Activated CD4-positive, CD25-positive, alpha-beta regulatory T cell treated with anti-CD3 and anti-CD28 coated beads, Interleukin-2, amount 50 U/mL, for 24 hours (primary cell): ENCODE results near the gene DDX6.
"Not testable (repeated sequence)": the region's sequence is repeated elsewhere in the genome, so short reads cannot be mapped to it uniquely, and the experiment has no call there.

Source experiments
- ATAC-seq, 2 donors: fragments of 150-1000 bp; cut with Tn5 transposase; one replicate each; pipeline ENCODE4 v1.10.0; 2021; ENCODE audit warnings: mild to moderate bottlenecking in 1 of 2, moderate library complexity in 1 of 2

The DDX6 gene

GRCh38 chr11:118790357-118791110, 430 bp downstream of the DDX6 start:
- ATAC-seq: peak; percentile 12 to 27

DNA sequence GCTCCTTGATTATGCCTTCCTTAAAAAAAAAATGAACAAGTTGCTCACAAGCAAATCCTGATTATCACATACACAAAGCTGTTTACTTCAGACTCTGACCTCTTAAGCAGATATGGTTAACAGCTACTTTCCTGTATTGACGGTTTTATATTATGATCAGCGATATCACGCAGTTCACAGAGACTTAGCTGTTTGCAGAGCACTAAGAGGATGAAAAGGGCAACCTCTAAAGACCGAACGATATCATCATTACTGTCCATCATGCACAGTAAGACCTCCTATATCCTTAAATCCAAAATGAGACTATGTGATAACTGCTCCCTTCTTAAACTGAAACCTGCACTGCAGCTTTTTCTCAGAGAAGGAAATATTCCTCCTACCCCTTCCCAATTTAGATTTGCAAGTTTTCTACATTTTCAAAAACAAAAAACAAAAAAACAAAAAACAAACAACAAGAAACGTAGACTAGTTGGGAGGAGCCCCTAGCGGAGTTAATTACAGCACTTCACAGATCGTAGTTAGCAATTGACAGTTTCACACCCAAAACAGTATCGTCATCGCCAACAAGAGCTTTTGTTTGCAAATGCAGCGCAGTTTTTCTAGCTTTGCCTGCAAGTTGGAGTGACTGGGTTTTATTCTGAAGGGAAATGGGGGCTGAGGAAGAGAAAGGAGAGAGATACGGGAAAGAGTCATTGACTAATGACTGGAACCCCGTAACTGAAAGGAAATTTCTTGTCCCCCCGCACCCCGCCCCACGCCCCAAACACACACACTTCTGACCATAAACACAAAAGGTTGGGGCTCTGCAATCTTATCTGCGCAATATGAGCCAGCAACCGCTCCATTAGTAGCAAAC, 1.2 kb downstream of the DDX6 start:
- no peak for ATAC-seq

DNA sequence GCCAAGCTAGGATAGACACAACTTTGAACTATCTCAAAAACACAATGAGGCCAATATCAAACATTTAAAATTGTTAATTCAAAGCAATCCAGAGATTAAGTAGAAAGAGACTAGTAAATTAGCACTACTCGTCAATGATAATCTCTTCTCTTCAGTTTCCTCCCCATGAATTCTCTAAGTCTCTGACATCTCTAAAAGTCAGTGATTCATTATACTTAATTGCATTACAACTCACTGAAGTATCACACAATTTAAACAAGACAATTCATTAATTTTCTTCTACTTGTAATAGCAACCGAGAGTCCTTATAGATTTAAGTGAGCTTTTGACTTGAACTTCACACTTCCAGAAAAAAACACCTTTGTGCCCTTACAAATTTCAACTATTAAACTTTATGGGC, 4.3 kb downstream of the DDX6 start:
- no peak for ATAC-seq

DNA sequence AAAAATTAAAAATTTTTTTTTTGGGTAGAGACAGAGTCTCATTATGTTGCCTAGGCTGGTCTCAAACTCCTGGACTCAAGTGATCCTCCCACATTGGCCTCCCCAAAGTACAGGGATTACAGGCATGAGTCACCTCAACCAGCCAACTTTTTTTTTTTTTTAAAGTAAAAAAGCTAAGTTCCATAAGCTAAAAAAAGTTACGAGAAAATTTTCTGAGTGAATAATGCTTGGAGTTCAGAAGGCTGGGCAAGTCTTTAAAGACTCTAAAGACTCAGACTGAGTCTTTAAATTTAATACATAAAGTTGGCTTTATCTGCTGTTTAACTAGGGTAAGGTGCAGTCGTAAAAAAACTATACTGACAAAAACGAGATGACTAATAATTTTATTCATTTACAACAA, 5.6 kb downstream of the DDX6 start:
- peak; percentile 9 to 18 for ATAC-seq

- peak; percentile 22 to 25 for ATAC-seq
Observed at GRCh38 chr11:118783724-118784495, 7.1 kb downstream of the DDX6 start.

GRCh38 chr11:118783324-118783723, 7.6 kb downstream of the DDX6 start:
- ATAC-seq: not testable (repeated sequence)

DNA sequence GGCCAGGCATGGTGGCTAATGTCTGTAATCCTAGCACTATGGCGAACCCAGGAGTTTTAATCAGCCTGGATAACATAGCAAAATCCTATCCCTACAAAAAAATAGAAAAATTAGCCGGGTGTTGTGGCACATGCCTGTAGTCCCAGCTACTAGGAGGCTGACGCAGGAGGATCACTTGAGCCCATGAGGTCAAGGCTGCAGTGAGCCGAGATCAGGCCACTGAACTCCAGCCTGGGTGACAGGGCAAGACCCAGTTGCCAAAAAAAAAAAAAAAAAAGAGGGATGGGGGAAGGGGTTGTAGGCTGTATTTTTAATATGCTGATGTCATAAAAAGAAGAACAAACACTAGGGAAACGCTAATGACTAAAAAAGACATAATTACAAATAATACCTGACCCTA, 12.1 kb downstream of the DDX6 start:
- no peak for ATAC-seq

- ATAC-seq: no peak
Observed at GRCh38 chr11:118774032-118774431, 16.9 kb downstream of the DDX6 start.

DNA sequence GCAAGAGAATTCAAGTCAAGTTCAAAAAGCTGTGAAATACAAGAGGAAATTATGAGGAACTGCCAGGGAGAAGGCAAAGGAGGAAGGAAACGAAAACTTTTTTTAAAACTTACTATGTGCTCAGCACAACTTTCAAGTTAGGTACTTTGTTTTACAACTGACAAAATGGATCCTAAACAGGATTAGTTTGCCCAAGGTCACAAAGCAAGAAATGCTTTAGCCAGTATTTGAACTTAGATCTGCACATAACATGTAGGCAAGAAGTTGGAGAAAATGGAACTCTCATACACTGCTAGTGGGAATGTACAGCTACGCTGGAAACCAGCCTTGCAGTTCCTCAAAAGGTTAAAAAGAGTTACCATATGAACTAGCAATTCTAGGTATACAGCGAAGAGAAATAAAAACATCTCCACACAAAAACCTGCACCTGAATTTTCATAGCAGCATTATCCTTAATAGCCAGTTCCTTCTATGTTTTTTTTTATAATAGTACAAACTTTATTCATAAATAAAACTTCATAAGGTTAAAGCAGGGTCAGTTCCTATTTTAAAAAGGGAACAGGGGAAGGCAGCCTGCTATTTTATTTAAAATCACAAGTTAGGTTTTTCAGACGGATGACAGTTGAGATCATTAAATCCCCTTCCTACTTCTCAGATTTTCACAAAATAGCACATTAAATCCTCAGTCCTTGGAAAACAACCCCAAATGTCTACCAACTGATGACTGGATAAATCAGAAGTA, 19.2 kb downstream of the DDX6 start:
- no peak for ATAC-seq

- ATAC-seq: no peak
Observed at GRCh38 chr11:118768690-118769089, 22.3 kb downstream of the DDX6 start.

DNA sequence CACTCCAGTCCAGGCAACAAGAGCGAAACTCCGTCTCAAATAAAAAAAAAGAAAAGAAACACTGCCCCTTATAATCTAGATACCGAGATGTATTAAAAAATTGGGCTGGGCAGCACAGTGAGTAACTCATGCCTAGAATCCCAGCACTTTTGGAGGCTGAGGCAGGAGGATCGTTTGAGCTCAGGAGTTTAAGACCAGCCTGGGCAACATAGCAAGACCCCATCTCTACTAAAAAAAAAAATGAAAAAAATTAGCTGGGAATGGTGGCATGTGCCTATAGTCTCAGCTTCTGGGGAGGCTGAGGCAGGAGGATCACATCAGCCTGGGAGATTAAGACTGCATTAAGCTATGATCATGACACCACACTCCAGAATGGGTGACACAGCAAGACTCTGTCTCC, 24.9 kb downstream of the DDX6 start:
- ATAC-seq: no peak

DNA sequence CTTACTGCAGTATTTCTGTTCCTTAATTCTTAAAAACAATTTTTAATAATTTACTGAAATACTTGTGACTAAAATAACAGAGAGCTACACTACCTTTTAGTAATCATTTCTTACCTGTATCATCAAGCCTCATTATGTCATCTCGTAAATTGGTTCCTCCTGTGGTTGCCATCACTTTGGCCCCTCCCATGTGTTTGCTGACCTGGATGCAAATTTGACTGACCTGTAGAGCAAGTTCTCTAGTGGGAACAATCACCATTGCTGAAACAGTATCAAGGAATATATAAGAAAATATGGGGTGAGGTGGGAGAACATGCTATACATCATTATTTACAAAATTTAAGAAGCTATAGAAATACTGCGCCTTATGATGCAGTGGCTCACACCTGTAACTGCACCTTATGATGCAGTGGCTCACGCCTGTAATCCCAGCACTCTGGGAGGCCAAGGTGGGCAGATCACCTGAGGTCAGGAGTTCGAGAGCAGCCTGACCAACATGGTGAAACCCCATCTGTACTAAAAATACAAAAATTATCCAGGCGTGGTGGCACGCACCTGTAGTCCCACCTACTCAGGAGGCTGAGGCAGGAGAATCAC, 25.8 kb downstream of the DDX6 start:
- not testable (repeated sequence) for ATAC-seq

DNA sequence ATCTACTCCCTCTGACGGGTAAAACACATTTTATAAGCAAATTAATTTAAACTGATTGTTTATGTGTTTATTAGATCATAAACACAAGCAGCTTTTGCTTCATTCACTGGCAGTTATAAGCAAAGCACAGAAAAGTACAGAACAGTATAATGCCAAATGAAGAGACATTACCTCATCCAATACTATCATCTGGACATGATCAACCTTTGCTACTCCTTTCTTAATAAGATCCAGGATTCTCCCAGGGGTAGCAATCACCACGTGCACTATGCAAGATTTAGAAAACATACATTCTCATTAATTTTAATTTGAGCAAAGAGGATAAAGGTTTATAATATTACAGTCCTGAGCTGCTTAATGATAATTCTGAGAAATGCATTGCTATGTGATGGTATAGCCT, 27.9 kb downstream of the DDX6 start:
- no peak for ATAC-seq

GRCh38 chr11:118761981-118762380, 29.0 kb downstream of the DDX6 start:
- ATAC-seq: not testable (repeated sequence)

- ATAC-seq: no peak
Observed at GRCh38 chr11:118757876-118758399, 33.0 kb downstream of the DDX6 start.

GRCh38 chr11:118752654-118753053, 38.3 kb downstream of the DDX6 start:
- no peak for ATAC-seq

DNA sequence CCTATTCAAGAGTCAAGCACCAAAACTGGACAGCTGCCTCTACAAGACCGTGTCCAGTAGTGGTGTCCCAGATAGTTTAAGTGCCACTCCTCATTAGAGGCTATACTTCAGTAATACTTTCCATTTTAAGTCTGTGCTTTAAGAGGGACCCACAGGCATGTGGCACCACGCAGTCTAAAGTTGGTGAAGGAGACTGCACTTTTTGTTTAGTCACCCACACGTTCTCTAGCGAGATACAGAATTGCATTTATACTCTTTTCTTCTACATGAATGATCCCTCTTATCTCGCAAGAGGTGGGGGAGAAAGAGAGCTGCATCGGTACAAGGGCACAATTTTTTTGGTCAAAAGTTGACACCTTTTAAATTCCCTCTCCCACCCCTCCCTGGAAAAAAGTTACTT, 41.5 kb downstream of the DDX6 start:
- no peak for ATAC-seq

GRCh38 chr11:118748056-118748455, 42.9 kb downstream of the DDX6 start:
- no peak for ATAC-seq

- ATAC-seq: no peak
Observed at GRCh38 chr11:118746988-118747585, 43.9 kb downstream of the DDX6 start.

GRCh38 chr11:118744046-118744445, 46.9 kb downstream of the DDX6 start:
- no peak for ATAC-seq

DNA sequence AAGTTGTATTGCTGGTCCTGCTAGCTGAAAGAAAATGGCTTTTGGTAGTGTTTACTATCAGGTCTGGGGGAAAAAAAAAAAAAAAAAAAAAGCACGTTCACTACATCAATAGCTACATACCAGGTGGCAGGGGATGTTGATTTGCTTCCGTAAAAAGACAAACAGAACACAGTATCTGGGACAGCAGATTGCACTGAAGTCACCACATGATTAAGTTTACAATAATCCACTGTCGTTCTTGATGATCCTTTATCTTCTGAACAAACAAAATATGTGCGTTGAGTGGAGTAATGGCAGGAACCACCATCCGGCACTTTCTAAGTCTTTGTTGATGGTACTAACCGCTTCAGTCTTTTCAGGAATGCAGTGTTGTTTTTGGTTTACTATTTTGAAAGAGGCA, 48.7 kb downstream of the DDX6 start:
- ATAC-seq: no peak
